SK-N-SH treated with all-trans-retinoic acid at 6 μM for 48 hours (cell line): Measurements from ENCODE around the gene ITCH.

ENCODE experiments used
- ATAC-seq: fragments of 200-7000 bp; cut with Tn5 transposase; 3 replicates; pipeline ENCODE4 v1.9.1; 2020; ENCODE audit warnings: mild to moderate bottlenecking, moderate library complexity
- ARNTL ChIP-seq: fragments of 450-650 bp; formaldehyde crosslinking; IDR thresholded peaks from 2 replicates; pipeline ENCODE4 v1.5.0; 2020; ENCODE audit warnings: low read depth, mild to moderate bottlenecking, moderate library complexity, borderline replicate concordance
- BACH2 ChIP-seq: fragments of 250-450 bp; sonication (Bioruptor Pico); IDR thresholded peaks from 2 replicates; pipeline ENCODE4 v1.9.0; 2021; ENCODE audit warnings: mild to moderate bottlenecking, borderline replicate concordance
- CSDC2 ChIP-seq: fragments of 250-450 bp; sonication (Bioruptor Pico); IDR thresholded peaks from 2 replicates; pipeline ENCODE4 v1.5.0; 2020; ENCODE audit warnings: mild to moderate bottlenecking, moderate library complexity
- ESRRG ChIP-seq: fragments of 250-450 bp; sonication (Bioruptor Pico); IDR thresholded peaks from 2 replicates; pipeline ENCODE4 v1.6.1; 2021; ENCODE audit warnings: mild to moderate bottlenecking
- GLIS3 ChIP-seq: fragments of 250-450 bp; sonication (Bioruptor Pico); IDR thresholded peaks from 2 replicates; pipeline ENCODE4 v1.5.0; 2020; ENCODE audit warnings: mild to moderate bottlenecking, moderate library complexity
- ISL1 ChIP-seq: fragments of 250-450 bp; sonication (Bioruptor Pico); IDR thresholded peaks from 2 replicates; pipeline ENCODE4 v2.1.2; 2022; ENCODE audit warnings: mild to moderate bottlenecking, moderate library complexity
- PPARA ChIP-seq: fragments of 250-450 bp; sonication (Bioruptor Pico); IDR thresholded peaks from 2 replicates; pipeline ENCODE4 v1.5.0; 2020; ENCODE audit warnings: mild to moderate bottlenecking, borderline replicate concordance
- RARB ChIP-seq: fragments of 250-450 bp; sonication (Bioruptor Pico); IDR thresholded peaks from 2 replicates; pipeline ENCODE4 v1.8.0; 2021; ENCODE audit warnings: mild to moderate bottlenecking, moderate library complexity
- SNAI2 ChIP-seq: fragments of 250-450 bp; sonication (Bioruptor Pico); IDR thresholded peaks from 2 replicates; pipeline ENCODE4 v1.5.0; 2020; ENCODE audit warnings: mild to moderate bottlenecking, moderate library complexity
- TCF4 ChIP-seq: fragments of 250-450 bp; sonication (Bioruptor Pico); IDR thresholded peaks from 2 replicates; pipeline ENCODE4 v1.8.0; 2021; ENCODE audit warnings: mild to moderate bottlenecking, moderate library complexity, borderline replicate concordance
- TOX ChIP-seq: fragments of 250-450 bp; sonication (Bioruptor Pico); IDR thresholded peaks from 2 replicates; pipeline ENCODE4 v1.8.0; 2021; ENCODE audit warnings: mild to moderate bottlenecking, moderate library complexity, borderline replicate concordance
- ZC3H10 ChIP-seq: fragments of 250-450 bp; sonication (Bioruptor Pico); IDR thresholded peaks from 2 replicates; pipeline ENCODE4 v1.5.1; 2021; ENCODE audit warnings: mild to moderate bottlenecking, moderate library complexity
- ZFP3 ChIP-seq: fragments of 250-450 bp; sonication (Bioruptor Pico); IDR thresholded peaks from 2 replicates; pipeline ENCODE4 v1.5.0; 2020; ENCODE audit warnings: mild to moderate bottlenecking, moderate library complexity
- ZFP30 ChIP-seq: fragments of 450-650 bp; formaldehyde crosslinking; IDR thresholded peaks from 2 replicates; pipeline ENCODE4 v1.5.0; 2022; ENCODE audit warnings: mild to moderate bottlenecking, moderate library complexity
- ZNF565 ChIP-seq: fragments of 450-650 bp; formaldehyde crosslinking; conservative IDR thresholded peaks from 2 replicates; pipeline ENCODE4 v1.5.0; 2020; ENCODE audit warnings: low read depth, mild to moderate bottlenecking, moderate library complexity
- ZNF70 ChIP-seq: fragments of 450-650 bp; formaldehyde crosslinking; IDR thresholded peaks from 2 replicates; pipeline ENCODE4 v1.5.0; 2020; ENCODE audit warnings: mild to moderate bottlenecking, moderate library complexity
- TF ChIP-seq, protein P1 (sequence below): fragments of 250-450 bp; sonication (Bioruptor Pico); IDR thresholded peaks from 2 replicates; pipeline ENCODE4 v1.5.1; 2021; ENCODE audit warnings: mild to moderate bottlenecking, moderate library complexity
- TF ChIP-seq, protein P2 (sequence below): fragments of 250-450 bp; sonication (Bioruptor Pico); IDR thresholded peaks from 2 replicates; pipeline ENCODE4 v1.8.0; 2020; ENCODE audit warnings: mild to moderate bottlenecking, moderate library complexity, borderline replicate concordance
- TF ChIP-seq, protein P3 (sequence below): fragments of 250-450 bp; sonication (Bioruptor Pico); IDR thresholded peaks from 2 replicates; pipeline ENCODE4 v1.5.1; 2020; ENCODE audit warnings: low read depth, mild to moderate bottlenecking, moderate library complexity
- TF ChIP-seq, protein P4 (sequence below): fragments of 250-450 bp; sonication (Bioruptor Pico); IDR thresholded peaks from 2 replicates; pipeline ENCODE4 v1.8.0; 2021; ENCODE audit warnings: low read depth, mild to moderate bottlenecking, moderate library complexity, borderline replicate concordance
- TF ChIP-seq, protein P5 (sequence below): fragments of 250-450 bp; sonication (Bioruptor Pico); IDR thresholded peaks from 2 replicates; pipeline ENCODE4 v1.5.0; 2020; ENCODE audit warnings: mild to moderate bottlenecking, moderate library complexity

ITCH gene

DNA sequence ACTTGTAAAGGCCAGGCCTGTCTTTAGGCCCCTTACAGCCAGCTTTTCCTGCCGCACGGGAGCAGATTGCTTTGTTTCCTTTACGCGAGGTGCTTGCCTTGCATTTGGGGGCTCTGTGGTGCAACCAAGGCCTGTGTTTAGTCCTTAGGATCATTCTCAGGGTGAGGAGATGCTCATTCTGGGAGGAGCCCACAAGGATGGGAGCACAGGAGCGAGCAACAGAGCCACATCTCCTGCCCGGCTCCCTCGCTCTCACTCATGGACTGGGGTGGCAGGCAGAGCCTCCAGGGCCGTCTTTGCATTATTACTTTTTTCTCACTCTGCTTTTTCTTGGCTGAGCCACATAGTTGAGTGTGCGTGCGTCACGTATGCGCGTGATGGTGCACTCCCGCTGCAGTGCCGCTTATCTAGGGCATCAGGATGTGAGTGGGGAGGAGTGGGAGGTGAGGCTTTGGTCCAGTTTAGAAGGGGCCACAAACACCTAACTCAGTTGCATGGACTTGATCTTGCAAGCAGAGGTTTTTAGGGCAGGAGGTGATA, 172.3 kb downstream of the ITCH start:
- no peak for ATAC-seq
- TF ChIP-seq SNAI2 (CRISPR knock-in tag), result no peak
- TF ChIP-seq RARB (CRISPR knock-in tag), result no peak
- TF ChIP-seq, protein P1, sequence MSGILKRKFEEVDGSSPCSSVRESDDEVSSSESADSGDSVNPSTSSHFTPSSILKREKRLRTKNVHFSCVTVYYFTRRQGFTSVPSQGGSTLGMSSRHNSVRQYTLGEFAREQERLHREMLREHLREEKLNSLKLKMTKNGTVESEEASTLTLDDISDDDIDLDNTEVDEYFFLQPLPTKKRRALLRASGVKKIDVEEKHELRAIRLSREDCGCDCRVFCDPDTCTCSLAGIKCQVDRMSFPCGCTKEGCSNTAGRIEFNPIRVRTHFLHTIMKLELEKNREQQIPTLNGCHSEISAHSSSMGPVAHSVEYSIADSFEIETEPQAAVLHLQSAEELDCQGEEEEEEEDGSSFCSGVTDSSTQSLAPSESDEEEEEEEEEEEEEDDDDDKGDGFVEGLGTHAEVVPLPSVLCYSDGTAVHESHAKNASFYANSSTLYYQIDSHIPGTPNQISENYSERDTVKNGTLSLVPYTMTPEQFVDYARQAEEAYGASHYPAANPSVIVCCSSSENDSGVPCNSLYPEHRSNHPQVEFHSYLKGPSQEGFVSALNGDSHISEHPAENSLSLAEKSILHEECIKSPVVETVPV (CRISPR knock-in tag), result no peak
- no peak for TF ChIP-seq TCF4 (CRISPR knock-in tag)

DNA sequence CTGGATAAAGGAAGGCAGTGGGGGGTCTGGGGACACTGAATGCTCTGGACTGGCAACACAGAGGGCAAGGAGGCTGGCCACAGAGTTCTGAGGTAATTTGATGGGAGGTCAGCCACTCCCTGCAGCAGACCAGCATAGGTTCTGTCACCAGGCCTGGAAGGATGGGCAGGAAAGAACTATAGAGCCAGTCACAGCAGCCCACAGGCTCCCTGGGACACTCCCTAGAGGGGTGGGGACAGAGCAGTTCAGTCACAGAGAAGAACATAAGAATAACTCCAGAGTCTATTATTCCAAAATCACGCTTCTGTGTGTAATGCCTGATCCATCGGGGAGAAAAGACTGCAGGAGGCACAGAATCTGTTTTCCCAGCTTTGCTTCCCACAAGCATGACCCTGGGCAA, 172.8 kb downstream of the ITCH start:
- no peak for ATAC-seq
- TF ChIP-seq ZFP3 (no peak), ESRRG (CRISPR knock-in tag) (no peak), ZNF70 (no peak)

DNA sequence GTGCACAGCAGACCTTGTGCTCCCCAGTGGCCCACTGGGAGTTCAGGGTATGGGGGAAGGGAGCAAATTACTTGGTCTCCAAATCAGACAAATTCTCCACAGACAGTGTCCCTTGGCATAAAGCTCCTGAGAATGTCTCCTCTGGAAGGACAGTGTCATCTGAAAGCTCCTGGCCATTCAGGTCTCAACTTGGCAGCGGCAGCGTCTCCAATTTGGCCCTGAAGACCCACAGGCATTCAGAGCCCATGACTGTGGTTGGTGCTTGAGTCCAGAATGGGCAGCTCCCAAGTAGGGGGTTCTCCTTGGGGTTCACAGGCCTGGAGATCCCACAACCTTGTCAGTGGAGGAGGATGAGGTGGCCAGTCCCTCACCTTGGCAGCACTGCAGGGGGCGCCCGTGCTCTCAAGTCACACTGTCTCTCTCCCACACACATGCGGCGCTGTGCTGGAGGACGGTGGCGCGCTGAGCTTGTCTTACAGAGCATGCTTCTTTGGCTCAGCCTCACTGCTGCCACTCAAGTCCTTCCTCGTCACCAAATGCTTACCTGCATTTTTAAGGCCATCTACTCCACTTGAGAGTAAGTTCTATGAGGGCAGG, 173.8 kb downstream of the ITCH start:
- TF ChIP-seq CSDC2 (CRISPR knock-in tag) (no peak), PPARA (CRISPR knock-in tag) (no peak), ZFP3 (no peak), BACH2 (CRISPR knock-in tag) (no peak)
- TF ChIP-seq, all 23 proteins: peak for 0
- peak; percentile 41; the same call in 2 of the 3 replicates for ATAC-seq

DNA sequence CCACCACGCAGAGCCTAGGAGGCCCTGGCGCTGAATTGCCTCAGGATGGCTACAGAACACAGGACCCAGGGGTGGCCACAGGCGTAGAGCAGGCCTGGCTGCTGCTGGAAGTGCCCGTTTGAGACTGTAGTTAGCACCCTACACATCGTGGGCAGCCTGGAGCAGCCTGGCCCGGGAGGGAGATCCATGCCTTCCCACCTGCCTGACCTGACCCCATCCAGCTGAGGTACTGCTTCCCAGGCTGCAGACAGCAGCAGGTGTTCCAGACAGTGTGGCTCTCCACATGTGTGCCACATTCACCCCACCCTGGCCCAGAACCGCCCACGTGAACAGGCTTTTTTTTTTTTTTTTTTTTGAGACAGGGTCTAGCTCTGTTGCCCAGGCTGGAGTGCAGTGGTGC, 174.6 kb downstream of the ITCH start:
- TF ChIP-seq, protein P2, sequence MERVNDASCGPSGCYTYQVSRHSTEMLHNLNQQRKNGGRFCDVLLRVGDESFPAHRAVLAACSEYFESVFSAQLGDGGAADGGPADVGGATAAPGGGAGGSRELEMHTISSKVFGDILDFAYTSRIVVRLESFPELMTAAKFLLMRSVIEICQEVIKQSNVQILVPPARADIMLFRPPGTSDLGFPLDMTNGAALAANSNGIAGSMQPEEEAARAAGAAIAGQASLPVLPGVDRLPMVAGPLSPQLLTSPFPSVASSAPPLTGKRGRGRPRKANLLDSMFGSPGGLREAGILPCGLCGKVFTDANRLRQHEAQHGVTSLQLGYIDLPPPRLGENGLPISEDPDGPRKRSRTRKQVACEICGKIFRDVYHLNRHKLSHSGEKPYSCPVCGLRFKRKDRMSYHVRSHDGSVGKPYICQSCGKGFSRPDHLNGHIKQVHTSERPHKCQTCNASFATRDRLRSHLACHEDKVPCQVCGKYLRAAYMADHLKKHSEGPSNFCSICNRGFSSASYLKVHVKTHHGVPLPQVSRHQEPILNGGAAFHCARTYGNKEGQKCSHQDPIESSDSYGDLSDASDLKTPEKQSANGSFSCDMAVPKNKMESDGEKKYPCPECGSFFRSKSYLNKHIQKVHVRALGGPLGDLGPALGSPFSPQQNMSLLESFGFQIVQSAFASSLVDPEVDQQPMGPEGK, result no peak
- TF ChIP-seq GLIS3 (CRISPR knock-in tag) (no peak), ZC3H10 (CRISPR knock-in tag) (no peak), ISL1 (CRISPR knock-in tag) (no peak), BACH2 (CRISPR knock-in tag) (no peak), TOX (CRISPR knock-in tag) (no peak), ZFP30 (CRISPR knock-in tag) (no peak), ZNF565 (no peak), ESRRG (CRISPR knock-in tag) (no peak), PPARA (CRISPR knock-in tag) (no peak), ARNTL (CRISPR knock-in tag) (no peak)
- TF ChIP-seq, protein P3, sequence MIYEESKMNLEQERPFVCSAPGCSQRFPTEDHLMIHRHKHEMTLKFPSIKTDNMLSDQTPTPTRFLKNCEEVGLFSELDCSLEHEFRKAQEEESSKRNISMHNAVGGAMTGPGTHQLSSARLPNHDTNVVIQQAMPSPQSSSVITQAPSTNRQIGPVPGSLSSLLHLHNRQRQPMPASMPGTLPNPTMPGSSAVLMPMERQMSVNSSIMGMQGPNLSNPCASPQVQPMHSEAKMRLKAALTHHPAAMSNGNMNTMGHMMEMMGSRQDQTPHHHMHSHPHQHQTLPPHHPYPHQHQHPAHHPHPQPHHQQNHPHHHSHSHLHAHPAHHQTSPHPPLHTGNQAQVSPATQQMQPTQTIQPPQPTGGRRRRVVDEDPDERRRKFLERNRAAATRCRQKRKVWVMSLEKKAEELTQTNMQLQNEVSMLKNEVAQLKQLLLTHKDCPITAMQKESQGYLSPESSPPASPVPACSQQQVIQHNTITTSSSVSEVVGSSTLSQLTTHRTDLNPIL (CRISPR knock-in tag), result no peak
- TF ChIP-seq, protein P4, sequence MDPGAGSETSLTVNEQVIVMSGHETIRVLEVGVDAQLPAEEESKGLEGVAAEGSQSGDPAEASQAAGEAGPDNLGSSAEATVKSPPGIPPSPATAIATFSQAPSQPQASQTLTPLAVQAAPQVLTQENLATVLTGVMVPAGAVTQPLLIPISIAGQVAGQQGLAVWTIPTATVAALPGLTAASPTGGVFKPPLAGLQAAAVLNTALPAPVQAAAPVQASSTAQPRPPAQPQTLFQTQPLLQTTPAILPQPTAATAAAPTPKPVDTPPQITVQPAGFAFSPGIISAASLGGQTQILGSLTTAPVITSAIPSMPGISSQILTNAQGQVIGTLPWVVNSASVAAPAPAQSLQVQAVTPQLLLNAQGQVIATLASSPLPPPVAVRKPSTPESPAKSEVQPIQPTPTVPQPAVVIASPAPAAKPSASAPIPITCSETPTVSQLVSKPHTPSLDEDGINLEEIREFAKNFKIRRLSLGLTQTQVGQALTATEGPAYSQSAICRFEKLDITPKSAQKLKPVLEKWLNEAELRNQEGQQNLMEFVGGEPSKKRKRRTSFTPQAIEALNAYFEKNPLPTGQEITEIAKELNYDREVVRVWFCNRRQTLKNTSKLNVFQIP, result no peak
- TF ChIP-seq, protein P5, sequence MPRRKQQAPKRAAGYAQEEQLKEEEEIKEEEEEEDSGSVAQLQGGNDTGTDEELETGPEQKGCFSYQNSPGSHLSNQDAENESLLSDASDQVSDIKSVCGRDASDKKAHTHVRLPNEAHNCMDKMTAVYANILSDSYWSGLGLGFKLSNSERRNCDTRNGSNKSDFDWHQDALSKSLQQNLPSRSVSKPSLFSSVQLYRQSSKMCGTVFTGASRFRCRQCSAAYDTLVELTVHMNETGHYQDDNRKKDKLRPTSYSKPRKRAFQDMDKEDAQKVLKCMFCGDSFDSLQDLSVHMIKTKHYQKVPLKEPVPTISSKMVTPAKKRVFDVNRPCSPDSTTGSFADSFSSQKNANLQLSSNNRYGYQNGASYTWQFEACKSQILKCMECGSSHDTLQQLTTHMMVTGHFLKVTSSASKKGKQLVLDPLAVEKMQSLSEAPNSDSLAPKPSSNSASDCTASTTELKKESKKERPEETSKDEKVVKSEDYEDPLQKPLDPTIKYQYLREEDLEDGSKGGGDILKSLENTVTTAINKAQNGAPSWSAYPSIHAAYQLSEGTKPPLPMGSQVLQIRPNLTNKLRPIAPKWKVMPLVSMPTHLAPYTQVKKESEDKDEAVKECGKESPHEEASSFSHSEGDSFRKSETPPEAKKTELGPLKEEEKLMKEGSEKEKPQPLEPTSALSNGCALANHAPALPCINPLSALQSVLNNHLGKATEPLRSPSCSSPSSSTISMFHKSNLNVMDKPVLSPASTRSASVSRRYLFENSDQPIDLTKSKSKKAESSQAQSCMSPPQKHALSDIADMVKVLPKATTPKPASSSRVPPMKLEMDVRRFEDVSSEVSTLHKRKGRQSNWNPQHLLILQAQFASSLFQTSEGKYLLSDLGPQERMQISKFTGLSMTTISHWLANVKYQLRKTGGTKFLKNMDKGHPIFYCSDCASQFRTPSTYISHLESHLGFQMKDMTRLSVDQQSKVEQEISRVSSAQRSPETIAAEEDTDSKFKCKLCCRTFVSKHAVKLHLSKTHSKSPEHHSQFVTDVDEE, result no peak
- TF ChIP-seq, protein P1 (CRISPR knock-in tag), result no peak

More for the DNA sequence above, 174.6 kb downstream of the ITCH start:
- ATAC-seq, result no peak
